ENCODE results near the gene PHOSPHO1.

GRCh38 chr17:49201481-49201927, 29.1 kb downstream of the PHOSPHO1 start:
- TF ChIP-seq POLR2A (IDR thresholded peaks at IDR 0.05) = no peak
- TF ChIP-seq, protein P1, sequence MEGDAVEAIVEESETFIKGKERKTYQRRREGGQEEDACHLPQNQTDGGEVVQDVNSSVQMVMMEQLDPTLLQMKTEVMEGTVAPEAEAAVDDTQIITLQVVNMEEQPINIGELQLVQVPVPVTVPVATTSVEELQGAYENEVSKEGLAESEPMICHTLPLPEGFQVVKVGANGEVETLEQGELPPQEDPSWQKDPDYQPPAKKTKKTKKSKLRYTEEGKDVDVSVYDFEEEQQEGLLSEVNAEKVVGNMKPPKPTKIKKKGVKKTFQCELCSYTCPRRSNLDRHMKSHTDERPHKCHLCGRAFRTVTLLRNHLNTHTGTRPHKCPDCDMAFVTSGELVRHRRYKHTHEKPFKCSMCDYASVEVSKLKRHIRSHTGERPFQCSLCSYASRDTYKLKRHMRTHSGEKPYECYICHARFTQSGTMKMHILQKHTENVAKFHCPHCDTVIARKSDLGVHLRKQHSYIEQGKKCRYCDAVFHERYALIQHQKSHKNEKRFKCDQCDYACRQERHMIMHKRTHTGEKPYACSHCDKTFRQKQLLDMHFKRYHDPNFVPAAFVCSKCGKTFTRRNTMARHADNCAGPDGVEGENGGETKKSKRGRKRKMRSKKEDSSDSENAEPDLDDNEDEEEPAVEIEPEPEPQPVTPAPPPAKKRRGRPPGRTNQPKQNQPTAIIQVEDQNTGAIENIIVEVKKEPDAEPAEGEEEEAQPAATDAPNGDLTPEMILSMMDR (IDR thresholded peaks at IDR 0.05) = no peak

Measured in lower leg skin (tissue), 3 donors.